Measurements from ENCODE around the gene FTH1. TPM values are rescaled to one million over a fixed set of nuclear protein-coding genes. Genes with fewer than 3 reads are reported as not detected.
A peak's percentile ranks its signal among the peaks of the same experiment; 100 is the strongest.
"Not testable (repeated sequence)": the region's sequence is repeated elsewhere in the genome, so short reads cannot be mapped to it uniquely, and the experiment has no call there.

The FTH1 gene
- total RNA-seq: 1,000 to 10,000 TPM; 2,726 to 3,432 TPM
- long read RNA-seq, transcript FTH1-201 (4 exons, 1,229 nt): major isoform, 511 of 531 reads
- long read RNA-seq, partial matches to known transcripts: 12 of 531 reads
- long read RNA-seq, other reads (novel, unspliced or antisense): 5 of 531 reads

- DNase-seq (peak; percentile 94), ATAC-seq (peak; percentile 83 to 88)
- intact Hi-C loops (cut with DNase I): no loop called here
These were observed at the start of gene FTH1 for GRCh38 chr11:61967116-61967923. Gene FTH1 (minus strand): TSS chr11:61967634. CDS start chr11:61967425, 209 bp downstream.

GRCh38 chr11:62015615-62016014 lies 48.2 kb upstream of the FTH1 start:
- no peak for DNase-seq
- intact Hi-C loops (cut with DNase I): no loop called here
- no peak for ATAC-seq

GRCh38 chr11:62013537-62014476 lies 46.4 kb upstream of the FTH1 start:
- DNase-seq (no peak), ATAC-seq (peak; percentile 65 to 80)
- intact Hi-C loops (cut with DNase I): no loop called here

GRCh38 chr11:62012832-62013461 lies 45.5 kb upstream of the FTH1 start:
- ATAC-seq (peak; percentile 38 to 65), DNase-seq (no peak)
- intact Hi-C loops (cut with DNase I): no loop called here

GRCh38 chr11:62012451-62012831 lies 45.0 kb upstream of the FTH1 start:
- no peak for DNase-seq
- no peak for ATAC-seq

GRCh38 chr11:62011881-62012280 lies 44.4 kb upstream of the FTH1 start:
- intact Hi-C loops (cut with DNase I): no loop called here

More at GRCh38 chr11:62012451-62012831, 45.0 kb upstream of the FTH1 start:
- intact Hi-C loops (cut with DNase I): no loop called here

GRCh38 chr11:62010935-62011528 lies 43.6 kb upstream of the FTH1 start:
- intact Hi-C loops (cut with DNase I): no loop called here

More at GRCh38 chr11:62011881-62012280, 44.4 kb upstream of the FTH1 start:
- ATAC-seq: no peak
- no peak for DNase-seq

GRCh38 chr11:62008193-62008592 lies 40.8 kb upstream of the FTH1 start:
- DNase-seq (no peak), ATAC-seq (no peak)
- intact Hi-C loops (cut with DNase I): loop anchor here in 1 of 2 donors (10.0 kb wide), 1 partner anchor 57 kb away; no protein-coding TSS in a partner anchor

More at GRCh38 chr11:62010935-62011528, 43.6 kb upstream of the FTH1 start:
- ATAC-seq (no peak), DNase-seq (no peak)

GRCh38 chr11:62004473-62004872 lies 37.0 kb upstream of the FTH1 start:
- intact Hi-C loops (cut with DNase I): loop anchor here in 1 of 2 donors (10.0 kb wide), 1 partner anchor 60 kb away; no protein-coding TSS in a partner anchor
- DNase-seq (peak; percentile 68), ATAC-seq (peak; percentile 70 to 88)

GRCh38 chr11:62002283-62002682 lies 34.8 kb upstream of the FTH1 start:
- intact Hi-C loops (cut with DNase I): loop anchor here in 1 of 2 donors (10.0 kb wide), 1 partner anchor 63 kb away; no protein-coding TSS in a partner anchor
- not testable (repeated sequence) for DNase-seq, ATAC-seq

GRCh38 chr11:62001450-62002191 lies 34.2 kb upstream of the FTH1 start:
- no peak for DNase-seq
- peak; percentile 40 to 67 for ATAC-seq
- intact Hi-C loops (cut with DNase I): loop anchor here in 1 of 2 donors (10.0 kb wide), 1 partner anchor 63 kb away; no protein-coding TSS in a partner anchor

GRCh38 chr11:62000539-62001446 lies 33.4 kb upstream of the FTH1 start:
- no peak for ATAC-seq
- no peak for DNase-seq
- intact Hi-C loops (cut with DNase I): loop anchor here in 1 of 2 donors (10.0 kb wide), 1 partner anchor 64 kb away; no protein-coding TSS in a partner anchor

- ATAC-seq: no peak
- DNase-seq: no peak
- intact Hi-C loops (cut with DNase I): no loop called here
These were observed 31.9 kb upstream of the FTH1 start for GRCh38 chr11:61999141-61999975.

GRCh38 chr11:61996933-61997332 lies 29.5 kb upstream of the FTH1 start:
- intact Hi-C loops (cut with DNase I): no loop called here
- ATAC-seq: no peak
- DNase-seq: no peak

GRCh38 chr11:61994981-61995380 lies 27.5 kb upstream of the FTH1 start:
- intact Hi-C loops (cut with DNase I): no loop called here
- DNase-seq: no peak

GRCh38 chr11:61985869-61986268 lies 18.4 kb upstream of the FTH1 start:
- intact Hi-C loops (cut with DNase I): no loop called here
- DNase-seq (no peak), ATAC-seq (no peak)

More at GRCh38 chr11:61994981-61995380, 27.5 kb upstream of the FTH1 start:
- ATAC-seq: no peak

All from left cardiac atrium (tissue), 4 donors.